ENCODE measurements around the gene LFNG. TPM values are rescaled to one million over a fixed set of nuclear protein-coding genes. Genes with fewer than 3 reads are reported as not detected.

LFNG gene
- total and polyA plus RNA-seq, 2 of the 13 experiments (the other 11 are each of a cell fraction or from before 2014, with no cell fraction given): 0.44 to 1.5 TPM

- TF ChIP-seq, protein P1, sequence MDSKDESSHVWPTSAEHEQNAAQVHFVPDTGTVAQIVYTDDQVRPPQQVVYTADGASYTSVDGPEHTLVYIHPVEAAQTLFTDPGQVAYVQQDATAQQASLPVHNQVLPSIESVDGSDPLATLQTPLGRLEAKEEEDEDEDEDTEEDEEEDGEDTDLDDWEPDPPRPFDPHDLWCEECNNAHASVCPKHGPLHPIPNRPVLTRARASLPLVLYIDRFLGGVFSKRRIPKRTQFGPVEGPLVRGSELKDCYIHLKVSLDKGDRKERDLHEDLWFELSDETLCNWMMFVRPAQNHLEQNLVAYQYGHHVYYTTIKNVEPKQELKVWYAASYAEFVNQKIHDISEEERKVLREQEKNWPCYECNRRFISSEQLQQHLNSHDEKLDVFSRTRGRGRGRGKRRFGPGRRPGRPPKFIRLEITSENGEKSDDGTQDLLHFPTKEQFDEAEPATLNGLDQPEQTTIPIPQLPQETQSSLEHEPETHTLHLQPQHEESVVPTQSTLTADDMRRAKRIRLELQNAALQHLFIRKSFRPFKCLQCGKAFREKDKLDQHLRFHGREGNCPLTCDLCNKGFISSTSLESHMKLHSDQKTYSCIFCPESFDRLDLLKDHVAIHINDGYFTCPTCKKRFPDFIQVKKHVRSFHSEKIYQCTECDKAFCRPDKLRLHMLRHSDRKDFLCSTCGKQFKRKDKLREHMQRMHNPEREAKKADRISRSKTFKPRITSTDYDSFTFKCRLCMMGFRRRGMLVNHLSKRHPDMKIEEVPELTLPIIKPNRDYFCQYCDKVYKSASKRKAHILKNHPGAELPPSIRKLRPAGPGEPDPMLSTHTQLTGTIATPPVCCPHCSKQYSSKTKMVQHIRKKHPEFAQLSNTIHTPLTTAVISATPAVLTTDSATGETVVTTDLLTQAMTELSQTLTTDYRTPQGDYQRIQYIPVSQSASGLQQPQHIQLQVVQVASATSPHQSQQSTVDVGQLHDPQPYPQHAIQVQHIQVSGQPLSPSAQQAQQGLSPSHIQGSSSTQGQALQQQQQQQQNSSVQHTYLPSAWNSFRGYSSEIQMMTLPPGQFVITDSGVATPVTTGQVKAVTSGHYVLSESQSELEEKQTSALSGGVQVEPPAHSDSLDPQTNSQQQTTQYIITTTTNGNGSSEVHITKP (CRISPR knock-in tag; IDR thresholded peaks at IDR 0.05; ENCODE audit: low read depth): 0 out of 2 replicates have a peak, but pooled peaks have one; percentile 54
- TF ChIP-seq BCL6 (CRISPR knock-in tag; IDR thresholded peaks at IDR 0.05): no peak
- 0 out of 2 replicates have a peak, but pooled peaks have one; percentile 19 for TF ChIP-seq ZNF788 (CRISPR knock-in tag; IDR thresholded peaks at IDR 0.05; ENCODE audit: borderline replicate concordance)
- TF ChIP-seq MXD1 (CRISPR knock-in tag; IDR thresholded peaks at IDR 0.05): 0 out of 2 replicates have a peak, but pooled peaks have one; percentile 27
- no peak for TF ChIP-seq NONO (IDR thresholded peaks at IDR 0.05)
- no peak for TF ChIP-seq NONO (CRISPR knock-in tag; conservative IDR thresholded peaks at IDR 0.05)
- TF ChIP-seq, protein P2, sequence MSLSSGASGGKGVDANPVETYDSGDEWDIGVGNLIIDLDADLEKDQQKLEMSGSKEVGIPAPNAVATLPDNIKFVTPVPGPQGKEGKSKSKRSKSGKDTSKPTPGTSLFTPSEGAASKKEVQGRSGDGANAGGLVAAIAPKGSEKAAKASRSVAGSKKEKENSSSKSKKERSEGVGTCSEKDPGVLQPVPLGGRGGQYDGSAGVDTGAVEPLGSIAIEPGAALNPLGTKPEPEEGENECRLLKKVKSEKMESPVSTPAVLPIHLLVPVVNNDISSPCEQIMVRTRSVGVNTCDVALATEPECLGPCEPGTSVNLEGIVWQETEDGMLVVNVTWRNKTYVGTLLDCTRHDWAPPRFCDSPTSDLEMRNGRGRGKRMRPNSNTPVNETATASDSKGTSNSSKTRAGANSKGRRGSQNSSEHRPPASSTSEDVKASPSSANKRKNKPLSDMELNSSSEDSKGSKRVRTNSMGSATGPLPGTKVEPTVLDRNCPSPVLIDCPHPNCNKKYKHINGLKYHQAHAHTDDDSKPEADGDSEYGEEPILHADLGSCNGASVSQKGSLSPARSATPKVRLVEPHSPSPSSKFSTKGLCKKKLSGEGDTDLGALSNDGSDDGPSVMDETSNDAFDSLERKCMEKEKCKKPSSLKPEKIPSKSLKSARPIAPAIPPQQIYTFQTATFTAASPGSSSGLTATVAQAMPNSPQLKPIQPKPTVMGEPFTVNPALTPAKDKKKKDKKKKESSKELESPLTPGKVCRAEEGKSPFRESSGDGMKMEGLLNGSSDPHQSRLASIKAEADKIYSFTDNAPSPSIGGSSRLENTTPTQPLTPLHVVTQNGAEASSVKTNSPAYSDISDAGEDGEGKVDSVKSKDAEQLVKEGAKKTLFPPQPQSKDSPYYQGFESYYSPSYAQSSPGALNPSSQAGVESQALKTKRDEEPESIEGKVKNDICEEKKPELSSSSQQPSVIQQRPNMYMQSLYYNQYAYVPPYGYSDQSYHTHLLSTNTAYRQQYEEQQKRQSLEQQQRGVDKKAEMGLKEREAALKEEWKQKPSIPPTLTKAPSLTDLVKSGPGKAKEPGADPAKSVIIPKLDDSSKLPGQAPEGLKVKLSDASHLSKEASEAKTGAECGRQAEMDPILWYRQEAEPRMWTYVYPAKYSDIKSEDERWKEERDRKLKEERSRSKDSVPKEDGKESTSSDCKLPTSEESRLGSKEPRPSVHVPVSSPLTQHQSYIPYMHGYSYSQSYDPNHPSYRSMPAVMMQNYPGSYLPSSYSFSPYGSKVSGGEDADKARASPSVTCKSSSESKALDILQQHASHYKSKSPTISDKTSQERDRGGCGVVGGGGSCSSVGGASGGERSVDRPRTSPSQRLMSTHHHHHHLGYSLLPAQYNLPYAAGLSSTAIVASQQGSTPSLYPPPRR (CRISPR knock-in tag; IDR thresholded peaks at IDR 0.05; ENCODE audit: borderline replicate concordance): 0 out of 2 replicates have a peak, but pooled peaks have one; percentile 21
- TF ChIP-seq, protein P3, sequence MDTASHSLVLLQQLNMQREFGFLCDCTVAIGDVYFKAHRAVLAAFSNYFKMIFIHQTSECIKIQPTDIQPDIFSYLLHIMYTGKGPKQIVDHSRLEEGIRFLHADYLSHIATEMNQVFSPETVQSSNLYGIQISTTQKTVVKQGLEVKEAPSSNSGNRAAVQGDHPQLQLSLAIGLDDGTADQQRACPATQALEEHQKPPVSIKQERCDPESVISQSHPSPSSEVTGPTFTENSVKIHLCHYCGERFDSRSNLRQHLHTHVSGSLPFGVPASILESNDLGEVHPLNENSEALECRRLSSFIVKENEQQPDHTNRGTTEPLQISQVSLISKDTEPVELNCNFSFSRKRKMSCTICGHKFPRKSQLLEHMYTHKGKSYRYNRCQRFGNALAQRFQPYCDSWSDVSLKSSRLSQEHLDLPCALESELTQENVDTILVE (CRISPR knock-in tag; IDR thresholded peaks at IDR 0.05): no peak
- TF ChIP-seq MXD3 (CRISPR knock-in tag; IDR thresholded peaks at IDR 0.05): no peak
- TF ChIP-seq SP4 (CRISPR knock-in tag; IDR thresholded peaks at IDR 0.05): peak; percentile 25; the same call in 1 of the 2 replicates
- no peak for TF ChIP-seq KAT8 (CRISPR knock-in tag; IDR thresholded peaks at IDR 0.05)
- TF ChIP-seq, protein P4, sequence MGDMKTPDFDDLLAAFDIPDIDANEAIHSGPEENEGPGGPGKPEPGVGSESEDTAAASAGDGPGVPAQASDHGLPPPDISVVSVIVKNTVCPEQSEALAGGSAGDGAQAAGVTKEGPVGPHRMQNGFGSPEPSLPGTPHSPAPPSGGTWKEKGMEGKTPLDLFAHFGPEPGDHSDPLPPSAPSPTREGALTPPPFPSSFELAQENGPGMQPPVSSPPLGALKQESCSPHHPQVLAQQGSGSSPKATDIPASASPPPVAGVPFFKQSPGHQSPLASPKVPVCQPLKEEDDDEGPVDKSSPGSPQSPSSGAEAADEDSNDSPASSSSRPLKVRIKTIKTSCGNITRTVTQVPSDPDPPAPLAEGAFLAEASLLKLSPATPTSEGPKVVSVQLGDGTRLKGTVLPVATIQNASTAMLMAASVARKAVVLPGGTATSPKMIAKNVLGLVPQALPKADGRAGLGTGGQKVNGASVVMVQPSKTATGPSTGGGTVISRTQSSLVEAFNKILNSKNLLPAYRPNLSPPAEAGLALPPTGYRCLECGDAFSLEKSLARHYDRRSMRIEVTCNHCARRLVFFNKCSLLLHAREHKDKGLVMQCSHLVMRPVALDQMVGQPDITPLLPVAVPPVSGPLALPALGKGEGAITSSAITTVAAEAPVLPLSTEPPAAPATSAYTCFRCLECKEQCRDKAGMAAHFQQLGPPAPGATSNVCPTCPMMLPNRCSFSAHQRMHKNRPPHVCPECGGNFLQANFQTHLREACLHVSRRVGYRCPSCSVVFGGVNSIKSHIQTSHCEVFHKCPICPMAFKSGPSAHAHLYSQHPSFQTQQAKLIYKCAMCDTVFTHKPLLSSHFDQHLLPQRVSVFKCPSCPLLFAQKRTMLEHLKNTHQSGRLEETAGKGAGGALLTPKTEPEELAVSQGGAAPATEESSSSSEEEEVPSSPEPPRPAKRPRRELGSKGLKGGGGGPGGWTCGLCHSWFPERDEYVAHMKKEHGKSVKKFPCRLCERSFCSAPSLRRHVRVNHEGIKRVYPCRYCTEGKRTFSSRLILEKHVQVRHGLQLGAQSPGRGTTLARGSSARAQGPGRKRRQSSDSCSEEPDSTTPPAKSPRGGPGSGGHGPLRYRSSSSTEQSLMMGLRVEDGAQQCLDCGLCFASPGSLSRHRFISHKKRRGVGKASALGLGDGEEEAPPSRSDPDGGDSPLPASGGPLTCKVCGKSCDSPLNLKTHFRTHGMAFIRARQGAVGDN (CRISPR knock-in tag; IDR thresholded peaks at IDR 0.05): peak; percentile 50
- TF ChIP-seq NFYB (CRISPR knock-in tag; IDR thresholded peaks at IDR 0.05): no peak
- TF ChIP-seq ZNF224 (CRISPR knock-in tag; IDR thresholded peaks at IDR 0.05): no peak
These were observed 35.1 kb downstream of the LFNG start (continued) for GRCh38 chr7:2554661-2555111.

Data from HepG2 (cell line).